Activated CD8-positive, alpha-beta memory T cell treated with anti-CD3 and anti-CD28 coated beads, Interleukin-2, amount 50 U/mL, for 24 hours (primary cell): ENCODE data around the gene CD7.

Experiments
- DNase-seq: peaks from one replicate; pipeline ENCODE4 v3.0.0-alpha.2; 2020; ENCODE audit errors: extremely low read depth

The CD7 gene

DNA sequence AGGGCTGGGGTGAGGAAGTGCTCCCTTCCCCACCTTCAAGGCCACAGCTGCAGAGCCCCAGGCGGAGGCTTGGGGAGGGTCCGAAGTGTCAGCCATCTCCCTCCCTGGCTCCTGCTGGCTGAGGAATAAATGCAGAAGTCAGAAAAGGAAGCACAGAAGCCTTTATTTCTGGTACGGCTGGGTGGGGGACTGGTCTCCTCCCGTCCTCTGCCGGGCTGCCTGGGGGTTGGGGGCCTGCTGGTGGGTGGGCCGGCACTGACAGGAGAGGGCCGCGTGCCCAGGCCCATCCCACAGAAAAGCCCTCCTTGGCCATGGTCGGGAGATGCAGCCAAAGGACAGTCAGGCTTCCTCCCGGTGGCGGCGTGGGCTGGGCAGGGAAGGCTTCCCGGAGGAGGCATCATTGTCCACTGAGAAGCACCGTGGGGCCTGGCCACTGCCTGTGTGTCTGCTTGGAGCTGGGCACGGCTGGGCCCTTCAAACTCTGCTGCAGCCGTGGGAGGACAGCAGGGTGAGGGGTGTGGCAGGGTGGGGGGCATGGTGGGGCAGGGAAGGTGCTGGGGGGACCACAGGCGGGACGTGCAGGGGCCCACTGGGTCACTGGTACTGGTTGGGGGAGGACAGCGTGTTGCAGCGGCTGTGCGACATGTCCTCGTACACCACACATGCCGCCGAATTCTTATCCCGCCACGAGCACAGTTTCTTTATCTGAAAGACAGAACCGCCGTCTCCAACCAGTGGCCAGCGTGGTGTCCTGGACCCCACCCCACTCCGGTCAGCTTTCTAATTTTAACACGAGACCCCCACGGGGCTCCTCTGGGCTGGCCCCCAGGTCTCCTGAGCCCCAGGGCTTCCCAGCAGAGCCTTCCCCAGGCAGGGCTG lies 2.4 kb downstream of the CD7 start:
- no peak for DNase-seq

DNA sequence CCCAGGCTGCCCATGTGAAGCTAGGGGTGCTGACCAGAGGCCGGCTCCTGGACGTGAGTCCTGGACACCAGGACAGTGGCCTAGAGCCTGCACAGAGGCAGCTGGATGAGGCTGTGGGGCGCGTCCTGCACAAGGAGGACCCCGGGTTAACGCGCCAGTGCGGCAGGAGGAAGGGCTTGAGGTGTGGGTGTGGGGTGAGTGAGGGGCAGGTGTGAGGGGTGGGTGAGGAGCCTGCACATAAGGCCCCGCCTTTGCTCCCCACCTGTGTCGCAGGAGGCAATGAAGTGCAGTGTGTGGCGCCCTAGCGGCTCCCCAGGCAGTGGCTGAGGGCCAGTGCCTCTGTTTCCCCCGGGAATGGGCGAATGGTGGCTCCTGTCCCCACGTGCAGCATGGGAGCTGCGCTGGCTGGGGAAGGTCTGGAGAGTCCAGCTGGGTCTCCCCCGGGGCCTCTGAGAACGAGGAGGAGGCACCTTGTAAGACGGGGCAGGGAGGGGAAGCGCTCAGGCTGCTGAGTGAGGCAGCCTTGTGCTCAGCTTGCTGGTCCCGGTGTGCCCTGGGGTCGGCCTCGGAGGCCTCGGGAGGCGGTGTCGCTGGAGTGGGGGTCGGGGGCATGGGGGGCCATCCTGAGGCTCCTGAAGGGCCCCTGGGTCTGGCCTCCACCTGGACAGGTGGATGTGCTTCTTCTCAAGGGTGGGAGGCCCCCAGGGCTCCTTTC lies 3.2 kb downstream of the CD7 start:
- DNase-seq = no peak

DNA sequence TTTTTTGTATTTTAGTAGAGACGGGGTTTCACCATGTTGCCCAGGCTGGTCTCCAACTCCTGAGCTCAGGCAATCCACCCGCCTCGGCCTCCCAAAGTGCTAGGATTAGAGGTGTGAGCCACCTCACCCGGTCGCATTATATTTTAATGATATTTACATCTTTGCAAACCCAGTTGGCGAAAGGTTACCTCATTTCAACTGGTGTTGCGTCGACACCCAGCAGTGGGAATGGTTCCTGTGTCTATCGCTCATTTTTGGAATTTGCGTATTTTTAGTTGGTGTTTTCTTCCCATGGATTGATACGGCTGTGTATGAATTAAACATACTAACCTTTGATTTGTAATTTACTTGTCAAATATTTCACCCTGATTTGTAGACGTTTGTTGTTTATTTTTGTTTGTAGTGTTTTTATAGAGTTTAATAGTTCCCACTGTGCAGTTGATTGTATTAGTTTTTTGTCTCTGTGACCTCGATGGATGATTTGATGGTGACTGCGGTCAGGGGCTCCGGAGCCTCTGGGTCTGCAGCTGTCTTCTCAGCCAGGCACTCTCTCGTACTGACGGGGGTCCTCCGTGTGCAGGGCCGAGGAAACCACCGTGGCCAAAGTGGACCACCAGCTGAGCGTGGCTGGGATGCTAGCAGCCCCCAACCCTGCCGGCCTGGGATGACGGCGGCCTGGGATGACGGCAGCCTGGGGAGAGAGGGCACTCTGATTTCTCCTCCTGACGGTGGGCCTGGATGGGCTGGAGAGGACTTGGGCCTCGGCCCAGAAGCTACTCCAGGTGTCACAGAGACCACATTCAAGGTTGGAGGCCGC lies 4.0 kb downstream of the CD7 start:
- DNase-seq = no peak

DNA sequence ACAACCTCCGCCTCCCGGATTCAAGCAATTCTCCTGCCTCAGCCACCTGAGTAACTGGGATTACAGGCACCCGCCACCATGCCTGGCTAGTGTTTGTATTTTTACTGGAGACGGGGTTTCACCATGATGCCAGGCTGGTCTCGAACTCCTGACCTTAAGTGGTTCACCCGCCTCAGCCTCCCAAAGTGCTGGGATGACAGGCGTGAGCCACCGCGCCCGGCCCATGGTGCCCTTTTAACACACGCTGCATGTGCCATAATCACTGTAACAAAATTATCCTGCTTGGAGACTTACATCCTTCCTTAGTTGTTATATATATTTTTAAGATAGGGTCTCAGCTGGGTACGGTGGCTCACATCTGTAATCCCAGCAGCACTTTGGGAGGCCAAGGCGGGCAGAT lies 5.4 kb downstream of the CD7 start:
- no peak for DNase-seq

DNA sequence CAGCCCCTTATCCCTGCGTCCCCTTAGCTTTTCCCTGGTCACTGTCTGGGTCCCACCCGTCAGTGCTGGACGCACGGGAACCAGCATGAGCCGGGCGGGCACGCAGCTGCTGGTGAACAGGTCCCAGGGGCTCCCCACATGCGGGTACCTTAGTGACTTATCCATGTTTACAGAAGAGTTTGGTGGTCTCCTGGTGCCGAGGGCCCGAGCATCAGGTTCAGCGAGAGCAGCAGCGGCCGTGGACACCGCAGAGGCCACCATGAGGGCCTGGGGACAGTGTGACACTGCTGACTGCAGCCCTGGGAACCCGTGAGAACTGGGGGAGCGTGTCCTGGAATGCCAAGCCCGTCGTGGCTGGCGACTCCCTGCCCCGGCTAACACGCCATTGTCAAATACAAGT lies 6.5 kb downstream of the CD7 start:
- DNase-seq = no peak

DNA sequence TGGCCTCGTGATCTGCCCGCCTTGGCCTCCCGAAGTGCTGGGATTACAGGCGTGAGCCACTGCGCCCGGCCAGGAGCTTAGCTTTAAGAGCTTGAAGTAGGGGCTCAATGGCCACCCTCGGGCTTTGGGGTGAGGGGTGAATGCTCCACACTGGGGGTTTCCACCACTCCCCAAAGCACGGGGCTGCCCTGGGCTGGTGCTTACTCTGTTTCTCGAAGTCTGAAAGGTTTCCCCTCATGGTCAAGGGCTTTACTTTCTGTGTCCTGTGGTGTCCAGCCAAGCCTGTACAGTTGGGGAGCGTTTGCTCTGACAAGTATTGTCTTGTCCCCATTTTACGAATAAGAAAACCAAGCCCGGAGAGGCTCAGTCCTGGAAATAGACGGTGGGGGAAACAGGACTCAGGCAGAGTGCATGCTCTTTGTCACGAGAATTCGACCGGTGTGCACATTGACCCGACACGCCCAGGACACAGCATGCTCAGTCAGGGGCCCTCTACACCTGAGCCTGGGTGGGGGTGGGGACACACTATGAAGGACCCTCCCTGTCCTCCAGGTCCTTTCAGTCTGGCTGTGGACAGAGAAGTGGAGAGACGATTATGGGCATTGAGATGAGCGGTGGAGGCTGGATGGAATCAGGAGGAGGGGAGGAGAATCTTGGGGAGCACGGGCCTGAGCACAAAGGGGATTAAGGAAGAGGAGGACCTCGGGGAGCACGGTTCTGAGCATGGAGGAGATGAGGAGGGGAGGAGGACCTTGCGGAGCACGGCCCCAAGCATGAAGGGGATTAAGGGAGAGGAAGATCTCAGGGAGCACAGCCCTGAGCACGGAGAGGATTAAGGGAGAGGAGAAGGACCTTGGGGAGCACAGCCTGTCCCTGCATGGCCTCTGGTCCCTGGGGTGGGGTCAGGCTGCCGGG lies 7.5 kb downstream of the CD7 start:
- no peak for DNase-seq

DNA sequence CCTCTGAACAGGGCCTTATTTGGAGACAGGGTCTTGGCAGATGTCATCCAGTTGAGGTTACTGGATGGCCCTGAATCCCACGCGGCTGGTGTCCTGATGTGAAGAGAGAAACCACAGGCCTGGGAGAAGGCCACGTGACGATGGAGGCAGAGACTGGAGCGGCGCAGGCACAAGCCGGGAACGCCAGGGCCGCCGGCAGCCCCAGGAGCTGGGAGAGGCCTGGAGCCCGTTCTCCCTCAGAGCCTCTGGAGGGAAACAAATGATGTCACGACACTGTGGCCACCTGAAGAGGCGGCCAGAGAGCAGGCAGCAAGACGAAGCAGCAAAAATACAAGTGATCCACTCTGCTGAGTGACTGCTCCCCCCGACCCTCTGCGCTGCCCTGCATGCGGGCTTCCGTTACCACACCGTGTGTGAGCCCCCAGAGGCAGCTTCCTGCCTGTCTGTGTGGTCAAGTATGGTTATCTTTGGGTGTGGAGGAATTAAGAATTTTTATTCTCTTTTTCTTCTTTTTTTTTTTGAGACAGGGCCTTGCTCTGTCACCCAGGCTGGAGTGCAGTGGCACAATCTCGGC lies 11.6 kb downstream of the CD7 start:
- DNase-seq = no peak

DNA sequence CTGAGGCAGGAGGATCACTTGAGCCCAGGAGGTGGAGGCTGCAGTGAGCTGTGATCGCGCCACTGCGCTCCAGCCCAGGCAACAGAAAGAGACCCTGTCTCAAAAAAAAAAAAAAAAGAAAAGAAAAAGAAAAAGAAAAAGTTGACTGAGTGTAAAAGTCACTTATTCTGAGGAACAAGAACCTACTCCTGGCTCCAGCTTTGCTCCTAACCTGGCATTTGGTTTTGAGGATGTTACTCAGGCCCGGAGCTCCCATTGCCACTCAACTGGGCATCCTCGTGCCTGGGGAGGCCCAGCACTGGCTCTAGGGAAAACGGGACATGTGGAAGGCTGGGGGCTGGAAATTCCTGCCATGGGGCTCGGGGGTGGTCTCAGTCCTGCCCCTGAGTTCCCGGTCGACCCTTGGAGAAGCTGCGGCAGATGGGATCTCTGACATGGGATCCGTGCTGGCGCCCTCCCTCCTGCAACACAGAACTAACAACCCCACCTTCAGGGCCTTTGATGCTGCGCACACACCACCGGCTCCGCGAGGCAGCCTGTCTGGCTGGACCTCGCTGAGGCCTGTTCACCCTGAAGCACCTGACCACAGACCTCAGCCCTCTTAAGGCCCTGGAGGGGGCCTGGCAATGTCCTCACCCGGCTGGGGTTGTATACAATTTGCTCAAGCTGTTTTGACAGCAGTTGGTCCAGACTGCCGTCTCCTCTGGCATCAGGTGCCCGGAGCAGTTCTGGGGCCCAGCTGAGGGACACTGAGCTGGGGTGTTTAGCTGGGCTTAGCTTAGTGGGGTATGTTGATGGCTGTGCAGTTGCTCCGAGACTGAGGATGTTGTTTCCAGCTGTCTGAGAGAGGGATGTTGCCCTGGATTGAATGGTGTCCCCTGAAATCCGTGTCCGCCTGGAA lies 12.3 kb downstream of the CD7 start:
- no peak for DNase-seq

DNA sequence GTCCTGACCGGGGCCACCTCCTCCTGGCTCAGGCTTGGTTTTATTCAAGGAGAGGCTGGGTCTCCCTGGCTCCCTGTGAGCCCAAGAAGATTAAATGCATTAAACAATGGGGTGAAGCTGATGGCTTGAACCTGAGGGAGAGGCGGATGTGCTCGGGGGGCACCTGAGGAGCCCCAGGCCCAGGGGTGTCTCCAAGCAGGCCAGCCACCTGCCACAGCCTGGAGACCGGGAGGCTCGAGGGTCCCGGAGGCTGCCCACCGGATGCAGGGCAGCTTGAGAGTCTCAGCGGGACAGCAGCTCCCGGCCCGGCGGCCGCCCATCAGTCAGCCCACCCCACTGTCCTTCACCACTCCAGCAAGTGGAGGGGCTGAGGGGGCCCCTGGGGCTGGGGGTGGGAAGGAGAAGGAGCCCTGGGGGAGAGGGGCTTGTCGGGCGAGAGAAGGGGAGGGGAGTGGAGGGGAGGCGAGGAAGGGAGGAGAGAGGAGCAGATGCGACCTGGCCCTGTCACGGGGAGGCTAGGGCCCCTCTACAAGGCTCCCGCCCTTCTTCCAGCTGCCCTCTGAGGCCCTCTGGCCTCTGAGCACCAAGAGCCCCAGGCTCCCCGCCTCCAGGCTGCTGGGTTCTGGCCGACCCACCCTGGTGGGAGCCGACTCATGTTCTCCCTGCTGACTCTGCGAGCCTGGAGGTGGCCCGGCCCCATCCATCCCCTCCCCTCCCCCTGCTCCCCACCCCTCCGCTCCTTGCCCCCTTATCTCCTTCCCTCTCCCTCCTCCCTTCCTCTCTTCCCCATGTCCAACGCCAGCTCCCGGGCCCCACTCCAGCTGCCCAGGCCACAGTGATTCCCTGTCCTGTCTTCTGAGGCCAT lies 13.2 kb downstream of the CD7 start:
- no peak for DNase-seq

DNA sequence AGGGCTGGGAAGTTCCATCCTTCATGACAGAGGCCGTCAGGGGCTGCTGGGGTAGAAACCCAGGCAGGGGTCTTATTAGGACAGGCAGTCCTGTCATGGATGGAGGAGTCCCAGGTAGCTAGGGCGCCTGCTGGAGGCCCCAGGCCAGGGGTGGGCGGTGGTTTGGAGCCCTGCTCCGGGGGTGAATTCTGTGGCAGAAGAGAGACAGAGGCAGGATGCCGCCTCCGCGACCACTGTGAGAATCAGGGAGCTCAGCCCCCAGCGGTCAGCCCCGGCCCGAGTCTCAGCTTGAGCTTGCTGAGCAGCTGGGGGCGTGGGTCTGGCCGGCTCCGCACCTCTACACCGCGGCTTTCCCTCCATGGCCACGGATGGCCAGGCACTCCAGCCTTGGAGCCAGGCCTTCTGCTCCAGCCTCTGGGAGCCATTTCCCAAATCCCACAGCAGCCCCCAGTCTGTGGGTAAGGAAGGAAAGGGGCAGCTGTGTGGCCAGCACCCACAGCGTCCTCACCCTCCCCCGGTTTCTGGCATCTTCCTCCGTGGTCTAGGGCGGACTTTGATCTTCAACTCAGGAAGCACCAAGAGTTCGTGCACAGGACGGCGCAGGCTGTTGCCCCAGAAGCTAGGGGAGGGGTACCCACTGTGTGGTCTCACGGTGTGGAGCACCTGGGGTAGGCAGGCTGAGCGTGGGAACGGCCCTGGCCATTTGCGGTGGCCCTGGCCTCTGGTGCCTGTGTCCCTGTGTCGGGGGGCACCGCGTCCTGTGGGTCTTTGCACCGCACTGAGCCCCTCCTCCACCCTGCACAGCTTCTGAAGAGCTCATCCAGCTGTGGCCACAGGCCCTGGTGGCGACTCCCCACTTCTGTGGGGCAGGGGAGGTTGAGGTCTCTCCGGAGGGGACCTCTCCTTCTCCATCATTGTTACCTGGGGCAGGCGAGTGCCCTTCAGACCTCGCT lies 14.1 kb downstream of the CD7 start:
- no peak for DNase-seq

DNA sequence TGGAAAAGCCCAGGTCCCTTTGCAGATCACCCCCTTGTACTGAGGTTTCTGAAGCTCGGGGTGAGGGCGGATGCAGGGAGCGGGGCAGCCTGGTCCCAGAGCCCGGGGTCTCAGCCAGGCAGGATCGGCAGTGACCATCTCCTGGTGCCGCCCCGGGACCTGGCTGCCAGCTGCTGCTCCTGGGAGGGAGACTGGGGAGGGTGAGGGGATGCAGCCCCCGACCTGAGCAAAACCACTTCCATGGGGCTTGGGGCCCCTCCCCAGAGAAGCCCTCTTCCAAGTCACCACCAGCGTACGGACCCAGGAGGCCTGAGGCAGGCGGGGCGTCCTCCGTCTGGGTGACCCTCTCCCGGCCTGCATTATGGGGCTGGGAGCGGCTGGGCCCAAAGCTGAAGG lies 14.8 kb downstream of the CD7 start:
- DNase-seq = no peak

DNA sequence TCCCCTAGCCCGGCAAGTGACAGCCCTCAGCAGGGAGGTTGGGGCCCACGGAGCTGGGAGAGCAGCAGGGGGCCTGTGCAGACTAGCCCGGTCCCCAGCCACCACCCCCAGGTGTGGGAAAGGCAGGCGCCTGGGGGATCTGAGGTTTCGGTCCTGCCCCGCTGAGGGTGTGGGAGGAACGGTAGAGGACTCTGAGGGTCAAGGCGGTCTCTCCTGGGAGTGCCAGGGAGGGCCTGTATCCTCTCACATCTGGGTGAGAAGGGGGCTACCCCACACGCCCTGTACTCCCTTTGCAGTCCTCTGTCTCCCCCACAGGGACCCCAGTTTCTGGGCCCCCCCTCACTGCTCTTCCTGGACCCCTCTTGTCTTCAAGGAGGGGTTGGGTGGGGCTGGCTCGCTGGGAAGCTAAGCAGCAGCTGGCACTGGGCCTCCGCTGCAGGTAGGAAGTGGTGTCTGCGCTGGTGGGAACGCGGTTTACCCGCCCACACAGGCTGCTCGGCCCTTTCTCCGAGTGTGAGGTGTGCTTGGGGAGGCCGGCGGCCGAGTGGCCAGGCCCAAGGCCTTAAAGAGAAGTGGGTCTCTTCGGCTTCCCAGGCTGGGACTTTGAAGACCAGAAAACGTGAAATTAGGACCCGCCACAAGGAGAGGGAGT lies 15.4 kb downstream of the CD7 start:
- DNase-seq = no peak

DNA sequence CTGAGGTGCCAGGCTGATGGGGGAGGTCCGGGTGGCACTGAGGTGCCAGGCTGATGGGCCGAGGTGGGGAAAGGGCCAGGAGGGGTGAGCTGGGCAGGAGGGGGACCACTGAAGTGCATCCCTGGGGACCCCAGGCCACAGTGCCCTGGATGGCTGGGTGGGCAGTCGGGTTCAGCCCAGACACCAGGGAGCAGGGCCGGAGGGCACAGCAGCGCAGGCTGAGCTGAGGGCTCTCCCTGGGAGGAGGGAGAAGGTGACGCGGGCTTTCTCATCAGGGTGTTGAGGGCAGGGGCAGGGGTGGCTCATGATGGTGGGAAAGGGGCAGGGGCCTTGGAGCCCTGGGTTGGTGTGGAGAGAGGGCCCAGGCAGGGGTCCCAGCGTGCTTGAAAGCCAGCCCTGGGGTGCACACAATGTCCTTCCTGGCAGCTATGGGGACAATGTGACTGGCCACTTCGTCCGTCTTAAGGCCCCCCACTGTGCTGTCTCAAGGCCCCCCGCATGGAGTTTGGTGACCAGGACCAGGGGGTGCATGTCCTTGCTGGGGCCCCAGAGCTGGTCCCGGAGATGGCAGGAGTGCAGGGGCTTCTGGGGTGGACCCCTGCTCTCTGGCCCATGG lies 16.0 kb downstream of the CD7 start:
- no peak for DNase-seq

DNA sequence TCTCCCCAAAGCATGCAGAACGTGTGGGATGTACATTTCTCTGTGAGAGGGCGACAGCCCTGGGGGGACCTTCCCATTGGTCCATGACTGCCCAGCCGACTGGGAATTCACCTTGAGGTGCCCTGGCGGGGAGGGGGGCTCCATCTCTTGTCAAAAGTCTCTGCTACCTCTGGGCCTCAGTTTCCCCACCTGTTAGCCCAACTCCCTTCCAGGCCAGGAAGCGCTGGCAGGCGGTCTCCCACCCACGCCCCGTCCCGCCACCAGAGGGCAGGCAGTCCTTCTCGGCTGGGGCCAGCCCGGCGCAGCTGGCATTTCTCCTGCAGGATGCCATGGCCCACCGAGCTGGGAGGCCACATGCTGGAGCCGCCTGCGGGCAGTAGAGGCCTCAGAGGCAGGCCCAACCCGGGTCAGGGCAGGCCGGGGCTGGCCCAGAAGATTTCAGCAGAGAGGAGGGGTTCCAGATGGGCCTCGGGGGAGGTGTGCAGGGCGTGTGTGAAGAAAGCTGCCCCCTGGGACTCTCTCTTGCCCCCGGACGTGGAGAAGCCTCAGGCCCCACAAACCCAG lies 16.6 kb downstream of the CD7 start:
- DNase-seq = no peak

DNA sequence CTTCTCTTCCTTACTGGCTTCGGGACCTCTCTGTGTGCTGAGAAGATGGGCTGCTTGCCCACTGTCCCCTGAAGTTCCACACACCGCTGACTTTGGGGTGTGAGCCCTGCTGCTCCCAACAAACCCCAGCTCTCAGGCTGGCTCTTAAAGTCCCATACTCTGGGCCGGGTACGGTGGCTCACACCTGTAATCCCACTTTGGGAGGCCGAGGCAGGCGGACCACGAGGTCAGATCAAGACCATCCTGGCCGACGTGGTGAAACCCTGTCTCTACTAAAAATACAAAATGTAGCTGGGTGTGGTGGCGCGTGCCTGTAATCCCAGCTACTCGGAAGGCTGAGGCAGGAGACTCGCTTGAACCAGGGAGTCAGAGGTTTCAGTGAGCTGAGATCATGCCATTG lies 17.2 kb downstream of the CD7 start:
- no peak for DNase-seq

DNA sequence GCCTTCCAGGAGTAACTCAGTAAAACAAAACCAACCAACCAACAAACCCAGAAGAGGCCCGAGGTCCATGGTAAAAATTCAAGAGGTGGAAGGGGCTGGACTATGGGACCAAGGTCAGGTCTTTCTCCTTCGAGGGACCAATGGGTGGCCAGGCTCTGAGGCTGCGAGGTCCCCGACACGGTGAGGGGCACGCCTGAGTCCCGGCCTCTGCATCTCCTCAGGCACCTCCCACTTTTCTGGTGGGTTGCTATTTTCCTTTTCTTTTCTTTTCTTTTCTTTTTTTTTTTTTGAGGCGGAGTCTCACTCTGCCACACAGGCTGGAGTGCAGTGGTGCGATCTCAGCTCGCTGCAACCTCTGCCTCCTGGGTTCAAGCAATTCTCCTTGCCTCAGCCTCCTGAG lies 18.0 kb downstream of the CD7 start:
- DNase-seq = no peak
